H1 (cell line): ENCODE results near the gene COL5A1. TPM values are rescaled to one million over a fixed set of nuclear protein-coding genes. Genes with fewer than 3 reads are reported as not detected.

Experiments used
- CTCF ChIA-PET: fragments of 300-600 bp; sonication (Branson Sonifier 250); formaldehyde crosslinking; loops from one replicate; lab custom pipeline; 2021; ENCODE audit not compliant: partially characterized antibody; lab: Charles Lee
- POLR2A ChIA-PET: fragments of 300-600 bp; sonication (Branson Sonifier 250); formaldehyde crosslinking; loops from one replicate; lab custom pipeline; 2021; ENCODE audit warnings: inconsistent platforms; ENCODE audit not compliant: partially characterized antibody; lab: Charles Lee
- DNase-seq, 2 experiments: peaks; one replicate each; pipeline versions ENCODE4 v3.0.0 to v3.0.0-alpha.2; 2010 to 2022; ENCODE audit warnings: low spot score in 2 of 2, low read depth in 1 of 2, mixed read lengths in 1 of 2
- FAIRE-seq: peaks from 2 replicates; lab custom pipeline; 2011; peaks lifted over from hg19 to GRCh38; lab: Jason Lieb, UNC
- H2AFZ ChIP-seq: 2 replicates; pipeline ENCODE4 v1.8.1; 2012; ENCODE audit warnings: low read length, inconsistent platforms
- H2AK5ac ChIP-seq: 2 replicates; pipeline ENCODE4 v1.6.1; 2013; ENCODE audit warnings: low read depth, low read length
- H2BK120ac ChIP-seq: replicated peaks from 2 replicates; pipeline ENCODE3; 2013; ENCODE audit warnings: low read depth, low read length, inconsistent platforms
- H2BK12ac ChIP-seq: 2 replicates; pipeline ENCODE4 v1.6.1; 2013; ENCODE audit warnings: low read depth, low read length
- H2BK15ac ChIP-seq: 2 replicates; pipeline ENCODE4 v1.6.1; 2013; ENCODE audit warnings: low read length
- H2BK20ac ChIP-seq: 2 replicates; pipeline ENCODE4 v1.6.1; 2013; ENCODE audit warnings: low read length
- H2BK5ac ChIP-seq: 2 replicates; pipeline ENCODE4 v1.6.1; 2013; ENCODE audit warnings: low read depth, low read length
- H3K14ac ChIP-seq: 2 replicates; pipeline ENCODE4 v1.6.1; 2013; ENCODE audit warnings: inconsistent platforms; ENCODE audit not compliant: insufficient read length
- H3K18ac ChIP-seq: 2 replicates; pipeline ENCODE4 v1.6.1; 2013; ENCODE audit warnings: low read length; ENCODE audit errors: extremely low read depth
- H3K23ac ChIP-seq: 2 replicates; pipeline ENCODE4 v1.6.1; 2013; ENCODE audit warnings: inconsistent platforms; ENCODE audit not compliant: insufficient read length
- H3K23me2 ChIP-seq: 2 replicates; pipeline ENCODE4 v1.6.1; 2013; ENCODE audit warnings: low read depth, low read length
- H3K27ac ChIP-seq: 2 replicates; pipeline ENCODE4 v1.6.1; 2011; ENCODE audit warnings: low read depth, low read length, inconsistent platforms
- H3K27me3 ChIP-seq, 4 experiments: replicated peaks in 1 of 4; 1 replicate in 1 of 4; 2 replicates in 3 of 4; pipeline versions ENCODE4 v1.6.1 to v1.8.1; 2011 to 2013; ENCODE audit warnings: low read length in 3 of 4, mild to moderate bottlenecking in 3 of 4, inconsistent platforms in 2 of 4, mixed read lengths in 2 of 4, moderate library complexity in 1 of 4; ENCODE audit not compliant: control insufficient read depth in 3 of 4, insufficient read depth in 3 of 4; ENCODE audit errors: extremely low read depth in 1 of 4
- H3K36me3 ChIP-seq, 4 experiments: 2 replicates each; pipeline versions ENCODE4 v1.6.1 to v1.8.1; 2011 to 2013; ENCODE audit warnings: mild to moderate bottlenecking in 4 of 4, low read length in 3 of 4, moderate library complexity in 2 of 4, control low read depth in 1 of 4, inconsistent platforms in 1 of 4; ENCODE audit not compliant: insufficient read depth in 4 of 4, control insufficient read depth in 2 of 4
- H3K4ac ChIP-seq: replicated peaks from 2 replicates; pipeline ENCODE3; 2013; ENCODE audit warnings: low read length, low read depth, mixed read lengths, inconsistent platforms; ENCODE audit not compliant: insufficient read length
- H3K4me1 ChIP-seq, 4 experiments: replicated peaks in 1 of 4; 1 replicate in 1 of 4; 2 replicates in 3 of 4; pipeline versions ENCODE4 v1.6.1 to v1.8.1; 2011 to 2013; ENCODE audit warnings: low read length in 3 of 4, inconsistent platforms in 2 of 4, mixed read lengths in 1 of 4; ENCODE audit not compliant: insufficient read depth in 4 of 4, control insufficient read depth in 3 of 4
- H3K4me2 ChIP-seq, 2 experiments: 2 replicates each; pipeline versions ENCODE4 v1.6.1 to v1.8.1; 2011 to 2013; ENCODE audit warnings: low read depth in 2 of 2, low read length in 2 of 2, control low read depth in 1 of 2, inconsistent platforms in 1 of 2, mild to moderate bottlenecking in 1 of 2; ENCODE audit not compliant: insufficient read depth in 1 of 2
- H3K4me3 ChIP-seq, 4 experiments: fragments of 200-600, 300-600 bp in 1 of 4; sonication (generic), shearing (Covaris generic), sonication (Bioruptor Twin) in 1 of 4; 2 replicates each; pipeline versions ENCODE4 v1.5.1 to v1.8.1; 2011 to 2016; ENCODE audit warnings: low read length in 4 of 4, low read depth in 3 of 4, control low read depth in 2 of 4, inconsistent platforms in 2 of 4, mild to moderate bottlenecking in 2 of 4, mixed read lengths in 1 of 4, moderate library complexity in 1 of 4; ENCODE audit not compliant: insufficient read depth in 2 of 4; ENCODE audit errors: extremely low read depth in 1 of 4
- H3K56ac ChIP-seq: replicated peaks from 2 replicates; pipeline ENCODE3; 2013; ENCODE audit warnings: low read depth, mild to moderate bottlenecking, mixed read lengths, low read length, inconsistent platforms; ENCODE audit not compliant: insufficient read length
- H3K79me1 ChIP-seq: 2 replicates; pipeline ENCODE4 v1.6.1; 2013; ENCODE audit warnings: low read depth, low read length, control low read depth
- H3K79me2 ChIP-seq, 2 experiments: 2 replicates each; pipeline versions ENCODE4 v1.6.1 to v1.8.1; 2012 to 2013; ENCODE audit warnings: low read length in 2 of 2, mild to moderate bottlenecking in 2 of 2, inconsistent platforms in 1 of 2; ENCODE audit not compliant: insufficient read depth in 2 of 2, control insufficient read depth in 1 of 2
- H3K9ac ChIP-seq, 4 experiments: replicated peaks in 1 of 4; 1 replicate in 1 of 4; 2 replicates in 3 of 4; pipeline versions ENCODE4 v1.6.1 to v1.8.1; 2011 to 2013; ENCODE audit warnings: low read depth in 3 of 4, low read length in 3 of 4, control low read depth in 2 of 4, mild to moderate bottlenecking in 2 of 4, moderate library complexity in 2 of 4, inconsistent platforms in 1 of 4; ENCODE audit errors: extremely low read depth in 1 of 4
- H3K9me3 ChIP-seq, 2 experiments: 2 replicates each; pipeline versions ENCODE4 v1.6.1 to v1.8.1; 2012 to 2013; ENCODE audit warnings: mild to moderate bottlenecking in 2 of 2, moderate library complexity in 2 of 2, control low read depth in 1 of 2, inconsistent platforms in 1 of 2, low read depth in 1 of 2, low read length in 1 of 2, mixed read lengths in 1 of 2; ENCODE audit not compliant: insufficient read depth in 2 of 2
- H4K20me1 ChIP-seq, 2 experiments: replicated peaks in 1 of 2; 2 replicates each; pipeline versions ENCODE3 to v1.8.1; 2011 to 2013; ENCODE audit warnings: inconsistent platforms in 2 of 2, low read length in 2 of 2, mild to moderate bottlenecking in 1 of 2; ENCODE audit not compliant: insufficient read depth in 2 of 2, control insufficient read depth in 1 of 2
- H4K5ac ChIP-seq: 2 replicates; pipeline ENCODE4 v1.6.1; 2013; ENCODE audit warnings: low read length, low read depth, mixed read lengths, inconsistent platforms; ENCODE audit not compliant: insufficient read length
- H4K8ac ChIP-seq: 2 replicates; pipeline ENCODE4 v1.8.0; 2013; ENCODE audit warnings: mild to moderate bottlenecking, moderate library complexity, low read length, inconsistent platforms; ENCODE audit not compliant: insufficient read depth; ENCODE audit errors: extremely low read depth
- H4K91ac ChIP-seq: replicated peaks from 2 replicates; pipeline ENCODE3; 2013; ENCODE audit warnings: low read length, mixed read lengths, inconsistent platforms; ENCODE audit not compliant: insufficient read length
- GTF2F1 ChIP-seq: IDR thresholded peaks from 2 replicates; pipeline ENCODE4 v1.6.1; 2012; ENCODE audit warnings: low read depth, low read length, improper control_type of control experiment, borderline replicate concordance
- TAF1 ChIP-seq: IDR thresholded peaks from 2 replicates; pipeline ENCODE4 v1.6.1; 2011; ENCODE audit warnings: mild to moderate bottlenecking, low read depth, low read length
- WGBS, 2 experiments: shearing (Covaris generic) in 1 of 2; methylation state at CpG; one replicate each; pipeline versions ENCODE4 v1.1.6 to v1.1.7; 2013 to 2015; ENCODE audit warnings: low lambda C conversion rate in 2 of 2, mixed read lengths in 2 of 2, inconsistent platforms in 1 of 2, low coverage in 1 of 2, missing lambda C conversion rate in 1 of 2; ENCODE audit not compliant: insufficient replicate concordance in 2 of 2, insufficient coverage in 1 of 2, insufficient read length in 1 of 2; ENCODE audit errors: extremely low coverage in 1 of 2, missing lambda C conversion rate in 1 of 2; 5-methylcytosine and 5-hydroxymethylcytosine counted together
- polyA plus RNA-seq, 7 experiments: library from polyadenylated mRNA; depleted of rRNA in 3 of 7; stranded (reverse) in 5 of 7; unstranded in 2 of 7; fragments of >200 nt in 5 of 7; fragments of 200-250 nt in 2 of 7; gene quantifications; 1 replicate in 5 of 7; 2 replicates in 1 of 7; 4 replicates in 1 of 7; pipeline versions ENCODE4 v1.2.1 to v1.2.3, GENCODE V29; 2011 to 2013; ENCODE audit warnings: missing spikeins in 2 of 7, mixed read lengths in 2 of 7
- total RNA-seq: library from RNA; stranded (reverse); fragmentation: NEBNext Ultra II Directional; extraction: Animal tissue kit (Norgen Biotek cat#: 25700); gene quantifications from 2 replicates; pipeline ENCODE4 v1.2.1, GENCODE V29; 2021

COL5A1 gene
- total and polyA plus RNA-seq, 2 of the 8 experiments (the other 6 are each of a cell fraction or from before 2014, with no cell fraction given): 3.8 to 12.0 TPM

DNA sequence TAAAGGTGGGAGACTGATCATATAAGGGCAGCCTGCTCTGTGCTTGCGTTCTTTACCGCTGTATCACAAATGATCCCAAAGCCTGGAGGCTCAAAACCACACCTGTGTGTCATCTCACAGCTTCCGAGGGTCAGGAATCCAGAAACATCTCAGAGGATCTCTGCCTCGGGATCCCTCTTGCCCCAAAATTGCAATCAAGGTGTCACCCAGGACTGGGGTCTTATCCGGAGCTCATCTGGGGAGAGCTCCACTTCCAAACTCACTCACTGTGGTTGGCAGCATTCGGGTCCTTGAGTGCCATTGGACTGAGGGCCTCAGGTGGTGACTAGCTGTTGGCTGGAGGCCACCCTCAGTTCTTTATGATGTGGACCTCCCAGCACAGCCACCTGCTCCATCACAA lies 212.3 kb downstream of the COL5A1 start:
- no peak overlapping the region for H2BK20ac ChIP-seq
- H2AFZ ChIP-seq: no peak overlapping the region
- H3K9me3 ChIP-seq: peaks cover 21 to 23% of the 10 kb centered on the region in 2 experiments
- no peak overlapping the region for H2BK15ac ChIP-seq
- no peaks in the 10 kb centered on the region for H3K79me2 ChIP-seq
- no peaks in the 10 kb centered on the region for H4K20me1 ChIP-seq
- no peaks in the 10 kb centered on the region for H3K36me3 ChIP-seq
- no peak overlapping the region for H4K8ac ChIP-seq
- DNase-seq (no peak), FAIRE-seq (no peak)
- whole genome bisulfite sequencing, 2 experiments: 95% methylated on average over 6 of the region's 6 CpGs; no CpG with 5 or more reads in 1 of the 2 experiments
- ChIA-PET CTCF (interaction anchor here (0.9 to 2.0 kb wide), 2 partner anchors 14 to 56 kb away, joined by 3 to 6 read pairs; no protein-coding TSS in a partner anchor), POLR2A (no interaction called here)
- no peaks in the 10 kb centered on the region for H3K79me1 ChIP-seq
- H2BK12ac ChIP-seq: no peak overlapping the region
- no peak overlapping the region for H3K14ac ChIP-seq
- no peak overlapping the region for H3K27ac ChIP-seq
- H4K5ac ChIP-seq: no peak overlapping the region
- no peak overlapping the region for H2BK5ac ChIP-seq
- no peak overlapping the region for H3K4ac ChIP-seq
- no peaks in the 10 kb centered on the region for H3K4me1 ChIP-seq
- H3K27me3 ChIP-seq: no peaks in the 10 kb centered on the region
- H3K23ac ChIP-seq: no peak overlapping the region
- no peak overlapping the region for H3K56ac ChIP-seq
- H3K18ac ChIP-seq: no peak overlapping the region
- H4K91ac ChIP-seq: no peak overlapping the region
- H3K9ac ChIP-seq: no peak overlapping the region
- H2AK5ac ChIP-seq: no peak overlapping the region
- no peak overlapping the region for H2BK120ac ChIP-seq
- no peak overlapping the region for H3K4me3 ChIP-seq
- no peaks in the 10 kb centered on the region for H3K23me2 ChIP-seq
- TF ChIP-seq GTF2F1 (no peak), TAF1 (no peak)
- H3K4me2 ChIP-seq: no peak overlapping the region
